HG03520 (cell line): Measurements from ENCODE around the gene UBAC2.

Experiments used
- ATAC-seq: cut with Tn5 transposase; IDR thresholded peaks from one replicate; pipeline ENCODE4 v1.9.1; 2021; ENCODE audit warnings: mild to moderate bottlenecking, moderate library complexity; ENCODE audit not compliant: unreplicated experiment

Gene UBAC2, protein sequence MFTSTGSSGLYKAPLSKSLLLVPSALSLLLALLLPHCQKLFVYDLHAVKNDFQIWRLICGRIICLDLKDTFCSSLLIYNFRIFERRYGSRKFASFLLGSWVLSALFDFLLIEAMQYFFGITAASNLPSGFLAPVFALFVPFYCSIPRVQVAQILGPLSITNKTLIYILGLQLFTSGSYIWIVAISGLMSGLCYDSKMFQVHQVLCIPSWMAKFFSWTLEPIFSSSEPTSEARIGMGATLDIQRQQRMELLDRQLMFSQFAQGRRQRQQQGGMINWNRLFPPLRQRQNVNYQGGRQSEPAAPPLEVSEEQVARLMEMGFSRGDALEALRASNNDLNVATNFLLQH

DNA sequence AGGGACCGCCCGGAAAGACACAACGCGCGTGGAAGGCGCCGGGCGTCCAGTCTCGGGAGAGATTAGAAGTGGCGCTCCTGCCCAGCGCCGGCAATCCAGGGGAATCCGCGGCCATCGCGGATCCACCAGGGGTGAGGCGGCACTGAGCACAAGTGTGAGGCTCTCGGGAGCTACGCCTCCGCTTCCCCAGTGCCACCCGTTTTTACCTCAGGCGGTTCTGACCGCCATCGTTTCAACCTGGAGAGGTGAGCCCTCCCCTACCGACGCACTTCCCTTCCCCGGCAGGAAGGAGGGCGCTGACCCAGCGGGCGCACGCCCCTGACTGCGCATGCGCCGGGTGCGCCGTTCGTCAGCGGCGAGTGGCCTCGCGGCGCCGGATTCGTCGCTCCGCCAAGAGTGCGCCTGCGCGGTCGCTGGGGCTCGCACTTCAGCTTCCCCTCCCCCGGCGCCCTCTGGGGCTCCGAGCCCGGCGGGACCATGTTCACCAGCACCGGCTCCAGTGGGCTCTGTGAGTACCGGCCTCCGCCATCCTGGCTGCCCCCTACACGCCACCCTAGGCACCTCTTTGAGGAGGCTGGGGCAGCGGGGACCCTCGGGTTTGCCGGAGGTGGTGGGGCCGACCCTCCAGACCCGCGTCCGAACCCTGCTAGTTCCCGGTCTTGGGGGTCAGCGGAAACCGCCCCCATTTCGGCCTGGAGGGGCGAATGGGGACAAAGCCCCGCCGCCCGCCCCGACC is at the start of gene UBAC2:
Gene UBAC2 (plus strand): TSS at position 423 of the 736 bp plus-strand sequence. CDS start 55 bp downstream, at position 478.
- peak; percentile 69 for ATAC-seq

DNA sequence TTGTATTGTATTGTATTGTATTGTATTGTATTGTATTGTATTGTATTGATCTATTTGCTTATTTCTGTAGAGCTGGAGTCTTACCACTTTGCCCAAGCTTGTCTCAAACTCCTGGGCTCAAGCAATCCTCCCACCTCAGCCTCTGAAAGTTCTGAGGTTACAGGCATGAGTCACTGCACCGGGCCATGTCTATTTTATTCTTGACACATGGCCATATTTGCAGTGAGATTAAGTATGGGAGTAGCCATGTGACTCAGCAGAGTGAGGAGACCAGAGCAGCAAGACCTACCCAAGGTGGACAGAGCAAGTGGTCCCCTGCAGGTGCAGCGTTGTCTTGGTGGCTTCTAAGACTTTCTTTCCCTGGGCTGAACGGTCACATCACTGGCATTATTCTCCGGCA is 49.1 kb upstream of the UBAC2 start:
- peak; percentile 92 for ATAC-seq

DNA sequence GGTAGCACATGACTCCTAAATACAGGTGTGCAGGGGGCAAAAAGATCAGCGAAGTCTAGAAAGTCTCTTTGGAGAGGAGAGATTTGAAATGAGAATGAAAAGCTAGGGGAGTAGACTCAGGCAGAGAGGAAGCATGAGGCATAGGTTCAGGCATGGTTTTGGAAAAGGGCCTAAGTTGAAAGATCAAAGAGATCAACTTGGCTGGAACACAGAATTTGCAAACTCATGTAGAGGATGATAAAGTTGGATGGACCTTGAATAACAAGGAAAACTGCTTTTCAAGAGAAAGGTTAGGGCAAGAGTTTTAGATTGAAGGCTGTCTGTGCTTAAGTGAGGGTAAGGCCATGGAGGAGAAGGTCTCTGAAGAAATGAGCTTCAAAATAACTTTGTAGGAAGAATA is 47.4 kb upstream of the UBAC2 start:
- no peak for ATAC-seq

DNA sequence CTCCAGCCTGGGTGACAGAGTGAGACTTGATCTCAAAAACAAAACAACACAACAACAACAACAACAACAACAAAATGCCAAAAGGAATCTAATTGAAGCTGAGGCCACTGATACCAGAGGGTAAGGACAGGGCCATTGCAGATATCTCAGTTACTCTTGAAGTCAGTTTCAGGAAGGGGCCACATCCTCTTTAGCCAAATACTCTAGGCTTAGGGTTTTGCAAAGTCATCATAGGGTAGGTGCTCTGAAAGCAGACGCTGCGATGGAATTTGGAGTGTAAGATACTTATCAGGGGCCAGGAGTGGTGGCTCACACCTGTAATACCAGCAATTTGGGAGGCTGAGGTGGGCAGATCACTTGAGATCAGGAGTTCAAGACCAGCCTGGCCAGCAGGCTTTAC is 46.6 kb upstream of the UBAC2 start:
- no peak for ATAC-seq

DNA sequence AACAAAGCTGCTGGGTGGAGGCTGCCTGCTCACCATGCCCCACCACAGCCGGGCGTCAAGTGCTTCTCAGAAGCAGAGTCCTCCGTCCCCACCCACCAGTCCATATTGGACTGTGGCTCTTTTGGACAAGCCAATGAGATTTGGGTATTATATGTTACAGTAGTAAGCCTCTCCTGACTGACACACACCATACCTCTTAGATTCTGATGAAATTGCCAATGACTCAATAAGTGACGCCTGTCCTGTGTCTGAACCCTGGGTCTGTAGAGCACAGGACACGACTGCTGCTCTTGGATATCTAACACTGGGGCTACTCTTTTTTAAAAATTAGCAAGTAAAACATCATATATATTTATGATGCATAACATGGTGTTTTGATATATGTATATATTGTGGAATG is 44.8 kb upstream of the UBAC2 start:
- ATAC-seq, result no peak

DNA sequence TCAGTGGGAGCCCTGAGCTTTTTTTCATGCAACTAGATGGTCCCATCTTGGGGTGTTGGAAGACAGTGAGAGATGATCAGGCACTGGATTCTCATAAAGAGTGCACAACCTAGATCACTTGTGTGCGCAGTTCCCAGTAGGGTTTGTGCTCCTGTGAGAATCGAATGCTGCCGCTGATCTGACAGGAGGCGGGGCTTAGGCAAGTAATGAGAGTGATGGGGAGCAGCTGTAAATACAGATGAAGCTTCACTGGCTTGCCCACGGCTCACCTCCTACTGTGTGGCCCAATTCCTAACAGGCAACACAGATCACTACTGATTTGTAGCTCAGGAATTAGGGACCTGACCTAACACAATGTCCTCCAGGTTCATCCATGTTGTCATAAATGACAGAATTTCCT is 43.6 kb upstream of the UBAC2 start:
- ATAC-seq, result no peak

DNA sequence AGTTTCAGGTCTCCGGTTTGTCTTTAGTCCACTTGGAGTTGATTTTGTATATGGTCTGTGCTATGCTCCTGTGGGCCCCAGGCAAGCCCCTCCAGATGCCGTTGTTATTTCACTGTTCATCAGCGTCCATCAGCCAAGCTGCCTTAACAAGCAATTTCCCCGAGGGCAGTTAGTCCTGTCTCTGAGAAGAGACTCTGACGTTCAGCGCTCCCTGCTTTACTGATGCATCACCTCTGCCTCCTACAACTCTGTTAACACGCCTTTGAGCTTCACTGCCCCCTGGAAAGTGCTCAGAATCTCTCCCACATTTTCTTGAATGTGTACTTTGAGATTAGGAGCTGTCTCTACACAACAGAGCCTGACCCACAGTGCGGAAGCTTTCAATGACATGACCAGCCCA is 41.8 kb upstream of the UBAC2 start:
- ATAC-seq, result no peak

DNA sequence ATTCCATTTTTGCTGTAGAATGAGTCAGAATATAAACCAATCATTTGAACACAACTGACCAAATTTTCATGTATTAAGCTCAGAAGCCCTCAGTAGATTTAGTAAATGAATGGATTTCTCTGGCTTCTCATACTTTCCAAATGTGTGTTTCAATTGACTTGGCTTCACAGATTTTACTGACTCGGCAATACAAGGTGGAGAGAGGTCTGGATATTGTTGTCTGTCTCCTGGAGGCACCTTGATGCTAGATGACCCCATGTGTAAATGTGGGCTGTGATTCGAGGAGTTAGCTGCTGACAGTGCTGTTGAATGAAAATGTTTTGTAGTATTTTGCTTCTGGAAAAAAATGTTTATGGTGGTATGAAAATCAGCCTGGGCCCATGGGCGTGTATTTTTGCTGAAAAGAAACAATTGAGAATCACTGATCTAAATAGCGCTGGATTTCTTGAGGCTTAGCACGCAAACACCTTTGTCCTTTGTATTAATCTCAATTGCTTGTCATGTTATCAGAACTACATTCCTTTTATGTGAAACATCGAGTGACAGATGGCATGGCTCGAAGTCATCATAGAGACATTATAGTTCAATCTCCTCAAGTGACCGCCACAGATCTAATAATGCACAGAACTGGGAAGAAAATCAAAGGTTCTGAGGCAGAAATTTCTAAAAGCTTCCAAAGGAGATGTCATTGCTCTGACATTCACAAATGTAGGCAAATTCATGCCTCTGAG is 41.2 kb upstream of the UBAC2 start:
- ATAC-seq, result no peak

DNA sequence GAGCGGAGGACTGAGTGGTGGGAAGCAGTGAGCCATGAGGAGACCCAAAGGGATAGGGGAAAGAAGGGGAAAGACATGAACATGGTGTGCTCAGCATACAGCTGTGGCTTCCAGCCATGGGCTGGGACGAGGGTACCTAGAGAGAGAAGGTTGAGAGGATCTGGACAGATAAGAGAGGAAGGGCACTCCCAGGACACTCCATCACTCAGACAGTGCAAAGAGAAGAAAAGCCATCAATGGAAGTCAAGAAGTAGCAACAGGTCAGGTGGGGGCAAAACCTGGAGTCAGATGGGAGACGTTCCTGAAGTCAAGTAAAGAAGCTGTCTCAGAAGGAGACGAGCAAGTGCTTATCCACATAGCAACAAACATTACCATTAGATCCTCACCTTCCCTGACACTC is 40.2 kb upstream of the UBAC2 start:
- ATAC-seq, result no peak

DNA sequence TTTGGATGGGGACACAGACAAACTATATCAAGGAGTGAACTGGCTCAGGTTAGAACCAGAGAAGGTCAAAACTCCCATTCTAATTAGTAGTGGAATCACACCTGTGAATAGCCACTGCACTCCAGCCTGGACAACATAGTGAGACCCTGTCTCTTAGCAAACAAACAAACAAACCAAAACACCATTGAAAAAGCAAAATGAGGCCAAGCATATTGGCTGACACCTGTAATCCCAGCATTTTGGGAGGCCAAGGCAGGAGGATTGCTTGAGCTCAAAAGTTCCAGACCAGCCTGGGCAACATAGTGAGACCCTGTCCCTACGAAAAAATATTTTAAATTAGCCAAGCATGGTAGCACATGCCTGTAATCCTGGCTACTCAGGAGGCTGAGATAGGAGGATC is 39.1 kb upstream of the UBAC2 start:
- ATAC-seq, result no peak

DNA sequence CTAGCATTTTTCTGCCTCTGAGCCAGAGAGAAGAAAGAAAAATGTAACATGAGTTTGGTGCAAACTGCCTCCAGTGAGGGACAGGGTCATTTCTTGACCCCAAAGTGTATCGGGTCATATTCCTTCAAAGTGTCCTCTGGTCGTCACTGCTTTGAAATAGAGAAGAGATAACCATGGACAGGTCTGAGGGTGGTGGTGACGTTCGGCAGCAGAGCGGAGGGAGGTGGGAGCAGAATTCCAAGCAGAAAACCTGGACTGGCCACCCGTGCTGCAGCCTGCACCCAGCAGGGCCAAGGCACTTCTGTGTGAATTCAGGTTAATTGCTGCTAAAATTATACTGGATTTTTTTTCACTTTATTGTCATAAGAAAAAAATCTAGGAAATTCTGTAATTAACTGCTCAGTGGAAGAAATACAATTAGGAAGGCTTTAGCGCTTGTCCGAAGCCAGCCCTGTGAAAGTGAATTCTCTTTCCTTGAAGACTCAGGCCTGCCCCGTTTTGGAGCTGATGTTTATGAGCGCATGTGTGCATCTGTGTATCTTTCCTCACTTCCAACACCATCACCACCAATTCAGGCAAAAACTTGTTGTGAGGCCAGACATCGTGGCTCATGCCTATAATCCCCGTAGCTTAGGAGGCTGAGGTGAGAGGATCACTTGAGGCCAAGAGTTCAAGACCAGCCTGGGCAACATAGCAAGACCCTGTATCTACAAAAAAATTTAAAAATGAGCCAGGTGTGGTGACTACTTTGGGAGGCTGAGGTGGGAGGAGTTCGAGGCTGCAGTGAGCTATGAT is 37.9 kb upstream of the UBAC2 start:
- ATAC-seq, result no peak

DNA sequence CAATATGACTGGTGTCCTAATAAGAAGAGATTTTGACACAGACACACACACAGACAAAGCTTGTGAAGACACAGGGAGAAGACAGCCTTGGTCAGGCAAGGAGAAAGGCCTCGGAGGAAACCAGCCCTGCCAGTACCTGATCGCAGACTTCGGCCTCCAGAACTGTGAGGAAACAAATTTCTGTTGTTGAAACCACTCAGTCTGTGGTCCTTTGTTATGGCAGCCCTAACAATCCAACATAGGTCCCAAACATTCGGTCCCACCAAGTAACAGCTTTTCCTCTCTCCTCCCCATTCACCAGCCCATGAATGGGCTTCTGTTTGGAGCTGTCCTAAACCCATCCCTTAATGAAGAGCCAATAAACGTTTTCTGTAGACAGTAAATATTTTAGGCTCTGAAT is 36.4 kb upstream of the UBAC2 start:
- no peak for ATAC-seq

DNA sequence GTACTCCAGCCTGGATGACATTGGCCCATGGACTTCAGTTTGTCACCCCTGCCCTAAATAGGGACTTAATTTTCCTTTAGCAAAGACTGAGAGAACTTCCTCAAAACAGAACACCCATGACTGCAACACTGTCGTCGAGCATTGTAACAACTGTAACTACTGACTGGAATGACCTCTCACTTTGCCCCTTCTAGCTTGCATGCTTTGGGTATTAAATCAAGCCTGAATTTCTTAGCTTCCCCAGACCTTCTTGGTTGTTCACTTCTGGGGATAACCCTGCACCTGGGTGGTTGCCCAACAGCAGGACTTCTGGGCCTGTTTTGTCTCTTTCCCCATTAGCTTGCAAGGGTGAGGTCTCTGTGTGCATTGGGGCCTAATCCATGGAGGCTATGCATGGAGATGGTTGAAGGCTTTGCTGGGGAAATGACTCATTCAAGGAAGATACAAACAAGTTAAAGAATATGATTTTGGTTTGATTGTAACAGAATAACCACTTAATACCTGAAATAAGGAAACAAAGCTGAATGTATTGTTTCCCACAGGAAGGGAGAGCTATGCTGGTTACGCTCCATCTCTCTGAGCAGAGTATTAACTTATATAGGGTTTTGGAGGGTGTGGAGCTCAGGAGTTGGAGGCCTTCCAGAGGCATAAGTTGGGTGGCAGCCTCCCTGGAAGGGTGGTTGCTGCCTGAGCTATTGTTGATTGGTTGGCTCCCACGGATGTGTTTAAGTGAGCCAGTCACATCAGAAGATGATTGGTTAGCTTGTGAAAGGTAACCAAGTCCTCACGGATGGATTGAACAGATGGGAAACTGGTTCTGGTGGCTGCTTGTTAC is 34.7 kb upstream of the UBAC2 start:
- no peak for ATAC-seq

DNA sequence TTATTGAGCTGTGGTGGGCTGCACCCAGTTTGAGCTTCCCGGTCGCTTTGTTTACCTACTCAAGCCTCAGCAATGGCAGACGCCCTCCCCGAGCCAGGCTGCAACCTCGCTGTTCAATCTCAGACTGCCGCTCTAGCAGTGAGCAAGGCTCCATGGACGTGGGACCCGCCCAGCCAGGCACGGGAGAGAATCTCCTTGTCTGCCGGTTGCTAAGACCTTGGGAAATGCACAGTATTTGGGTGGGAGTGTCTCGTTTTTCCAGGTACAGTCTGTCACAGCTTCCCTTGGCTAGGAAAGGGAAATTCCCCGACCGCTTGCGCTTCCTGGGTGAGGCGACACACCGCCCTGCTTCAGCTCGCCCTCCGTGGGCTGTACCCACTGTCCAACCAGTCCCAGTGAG is 27.7 kb upstream of the UBAC2 start:
- ATAC-seq, result no peak

DNA sequence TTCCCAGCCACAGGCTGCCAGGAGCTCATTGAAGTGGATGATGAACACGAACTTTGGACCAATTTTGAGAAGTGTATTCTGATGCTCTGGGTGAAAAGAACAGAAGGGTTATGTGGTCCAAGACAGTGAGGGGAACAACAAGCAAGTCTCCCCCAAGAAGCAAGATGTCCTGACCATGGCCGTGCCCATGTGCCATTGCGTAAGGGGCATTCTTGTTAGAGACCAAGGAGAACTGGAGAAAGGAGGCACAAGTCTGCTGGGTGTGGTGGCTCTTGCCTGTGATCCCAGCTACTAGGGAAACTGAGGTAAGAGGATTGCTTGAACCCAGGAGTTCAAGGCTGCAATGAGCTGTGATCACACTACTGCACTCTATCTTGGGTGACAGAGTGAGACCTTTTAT is 27.0 kb upstream of the UBAC2 start:
- ATAC-seq, result no peak

DNA sequence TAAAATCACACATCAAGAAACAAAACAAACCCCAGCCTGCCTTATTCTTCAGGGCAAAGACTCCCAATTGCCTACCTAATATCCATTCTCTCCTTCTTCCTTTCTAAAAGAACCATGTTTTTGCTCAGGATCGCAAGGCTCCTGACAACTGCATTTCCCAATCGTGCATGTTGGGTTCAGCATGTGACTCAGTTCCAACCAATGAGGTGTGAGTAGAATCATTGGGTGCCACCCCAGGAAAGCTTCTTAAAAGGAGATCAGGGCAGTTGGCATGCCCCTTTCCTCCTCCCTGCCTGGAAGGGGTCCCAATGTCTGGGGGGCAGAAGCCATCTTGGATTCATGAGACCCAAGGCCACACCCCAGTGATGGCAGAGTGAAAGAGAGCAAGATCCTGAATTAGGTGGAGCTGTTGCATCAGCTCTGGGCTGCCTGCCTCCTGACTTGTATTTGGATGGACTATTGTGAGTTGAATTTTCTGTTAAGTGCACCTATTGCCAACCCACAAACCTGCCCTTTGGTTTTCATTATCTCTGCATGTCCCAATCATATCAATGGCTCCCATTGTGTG is 26.0 kb upstream of the UBAC2 start:
- ATAC-seq, result no peak

DNA sequence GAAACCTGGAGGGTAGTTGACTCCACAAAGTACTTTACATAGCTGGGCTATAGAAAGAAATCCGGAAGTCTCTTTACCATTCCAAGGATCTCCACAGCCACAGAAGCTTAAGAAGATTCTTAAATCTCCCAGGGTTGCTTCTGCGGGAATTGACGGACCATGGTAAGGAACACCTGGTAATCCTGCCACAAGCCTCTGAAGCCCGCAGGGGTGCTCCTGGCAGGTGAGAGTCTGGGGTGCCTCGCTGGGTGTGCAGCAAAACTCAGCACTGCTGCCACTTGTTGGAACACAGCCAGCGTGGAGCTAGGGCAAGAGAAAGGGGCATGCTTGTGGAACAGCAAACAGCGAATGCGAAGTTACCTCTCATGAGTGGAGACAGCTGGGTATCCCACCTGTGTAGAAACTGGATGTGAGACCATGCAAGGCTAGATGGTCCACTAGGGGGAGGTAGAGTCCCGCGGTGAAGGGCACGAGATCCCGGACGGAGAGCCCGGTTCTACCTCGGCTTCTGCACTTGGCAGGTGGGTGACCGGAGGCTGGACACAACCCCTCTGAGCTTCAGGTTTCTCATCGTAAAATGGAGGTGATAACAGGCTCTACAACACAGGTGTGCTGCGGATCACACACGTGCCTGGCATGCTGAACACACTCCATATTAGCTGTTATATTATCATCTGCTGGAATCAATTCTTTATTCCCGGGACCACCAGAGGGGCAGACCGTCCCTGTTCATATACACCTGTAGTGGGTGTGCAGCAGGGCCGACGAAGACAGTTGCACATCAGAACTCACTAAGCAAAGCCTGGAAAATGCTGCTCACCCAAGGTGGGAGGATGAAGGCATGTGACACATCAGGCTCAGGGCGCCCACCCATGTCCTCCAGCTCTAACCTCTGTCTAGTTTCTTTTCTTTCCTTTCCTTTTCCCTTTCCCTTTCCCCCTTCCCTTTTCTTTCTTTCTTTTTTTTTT is 24.1 kb upstream of the UBAC2 start:
- peak; percentile 70 for ATAC-seq

DNA sequence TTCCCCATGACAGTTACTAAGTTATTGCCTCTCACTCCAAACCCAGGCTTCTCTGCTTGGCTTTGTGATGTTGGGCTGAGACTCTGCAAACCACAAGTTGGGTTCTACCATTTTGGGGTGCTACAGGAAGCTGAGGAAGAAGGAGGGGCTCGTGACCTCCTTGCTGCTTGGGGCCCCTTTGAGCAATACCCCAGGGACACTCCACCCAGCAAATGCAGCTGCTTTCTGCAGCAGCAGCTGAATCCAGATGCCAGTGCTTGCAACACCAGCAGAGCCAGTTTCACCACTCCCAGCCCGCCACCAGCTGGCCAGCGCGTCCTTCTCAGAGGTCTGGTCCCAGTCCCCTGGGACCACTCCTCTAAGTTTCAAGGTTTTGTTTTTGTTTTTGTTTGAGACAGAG is 22.0 kb upstream of the UBAC2 start:
- ATAC-seq, result peak; percentile 51

DNA sequence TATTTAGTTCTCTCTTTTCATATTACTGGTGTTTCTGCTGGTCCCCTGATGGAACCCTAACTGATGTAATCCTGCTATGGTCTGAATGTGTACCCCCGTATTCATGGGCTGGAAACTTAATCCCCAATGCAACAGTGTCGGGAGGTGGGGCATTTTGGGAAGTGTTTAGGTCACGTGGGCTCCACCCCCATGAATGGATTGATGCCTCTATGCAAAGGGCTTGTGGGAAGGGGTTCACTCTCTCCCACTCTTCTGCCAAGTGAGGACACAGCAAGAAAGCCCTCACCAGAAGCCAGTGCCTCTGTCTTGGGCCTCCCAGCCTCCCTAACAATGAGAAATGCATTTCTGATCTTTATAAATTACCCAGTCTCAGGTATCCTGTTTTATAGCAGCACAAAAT is 21.2 kb upstream of the UBAC2 start:
- ATAC-seq, result no peak
